HG03558 (cell line): Measurements from ENCODE around the gene PLIN4.
A peak's percentile ranks its signal among the peaks of the same experiment; 100 is the strongest.

Experiments
- ATAC-seq: cut with Tn5 transposase; IDR thresholded peaks from one replicate; pipeline ENCODE4 v1.9.1; 2021; ENCODE audit warnings: moderate number of reproducible peaks; ENCODE audit not compliant: unreplicated experiment; ENCODE audit errors: extremely low read depth

PLIN4 gene

GRCh38 chr19:4495471-4495870, 22.8 kb downstream of the PLIN4 start:
- no peak for ATAC-seq

- no peak for ATAC-seq
Measured at GRCh38 chr19:4494691-4495064, 23.6 kb downstream of the PLIN4 start.

GRCh38 chr19:4493929-4494690, 24.2 kb downstream of the PLIN4 start:
- no peak for ATAC-seq

DNA sequence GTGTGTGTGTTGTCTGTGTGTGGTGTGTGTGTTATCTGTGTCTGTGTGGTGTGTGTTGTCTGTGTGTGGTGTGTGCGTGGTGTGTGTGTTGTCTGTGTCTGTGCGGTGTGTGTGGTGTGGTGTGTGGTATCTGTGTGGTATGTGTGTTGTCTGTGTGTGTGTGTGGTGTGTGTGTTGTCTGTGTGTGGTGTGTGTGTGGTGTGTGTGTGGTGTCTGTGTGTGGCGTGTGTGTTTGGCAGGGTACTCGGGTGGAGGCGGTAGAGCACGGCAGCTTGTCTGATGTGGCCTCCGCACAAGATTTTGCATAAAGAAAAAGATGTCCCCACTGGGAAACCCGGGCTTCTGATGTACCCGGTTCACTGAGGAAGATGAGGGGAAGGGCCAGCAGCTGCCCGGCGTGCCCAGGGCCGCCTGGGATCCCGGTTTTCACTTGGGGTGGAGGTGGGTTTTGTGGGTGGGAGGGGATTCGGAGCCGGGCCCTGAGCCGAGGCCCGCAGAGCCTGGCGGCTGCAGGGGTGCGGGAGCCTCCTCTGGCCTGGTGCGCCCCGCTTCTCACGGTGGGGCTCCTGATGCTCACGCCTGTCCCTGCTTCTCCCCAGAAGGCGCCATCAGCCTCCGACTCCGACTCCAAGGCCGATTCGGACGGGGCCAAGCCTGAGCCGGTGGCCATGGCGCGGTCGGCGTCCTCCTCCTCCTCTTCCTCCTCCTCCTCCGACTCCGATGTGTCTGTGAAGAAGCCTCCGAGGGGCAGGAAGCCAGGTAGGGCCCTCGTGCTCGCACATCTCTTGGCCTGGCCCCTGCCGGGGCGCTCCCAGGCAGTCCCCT, 25.0 kb downstream of the PLIN4 start:
- no peak for ATAC-seq

DNA sequence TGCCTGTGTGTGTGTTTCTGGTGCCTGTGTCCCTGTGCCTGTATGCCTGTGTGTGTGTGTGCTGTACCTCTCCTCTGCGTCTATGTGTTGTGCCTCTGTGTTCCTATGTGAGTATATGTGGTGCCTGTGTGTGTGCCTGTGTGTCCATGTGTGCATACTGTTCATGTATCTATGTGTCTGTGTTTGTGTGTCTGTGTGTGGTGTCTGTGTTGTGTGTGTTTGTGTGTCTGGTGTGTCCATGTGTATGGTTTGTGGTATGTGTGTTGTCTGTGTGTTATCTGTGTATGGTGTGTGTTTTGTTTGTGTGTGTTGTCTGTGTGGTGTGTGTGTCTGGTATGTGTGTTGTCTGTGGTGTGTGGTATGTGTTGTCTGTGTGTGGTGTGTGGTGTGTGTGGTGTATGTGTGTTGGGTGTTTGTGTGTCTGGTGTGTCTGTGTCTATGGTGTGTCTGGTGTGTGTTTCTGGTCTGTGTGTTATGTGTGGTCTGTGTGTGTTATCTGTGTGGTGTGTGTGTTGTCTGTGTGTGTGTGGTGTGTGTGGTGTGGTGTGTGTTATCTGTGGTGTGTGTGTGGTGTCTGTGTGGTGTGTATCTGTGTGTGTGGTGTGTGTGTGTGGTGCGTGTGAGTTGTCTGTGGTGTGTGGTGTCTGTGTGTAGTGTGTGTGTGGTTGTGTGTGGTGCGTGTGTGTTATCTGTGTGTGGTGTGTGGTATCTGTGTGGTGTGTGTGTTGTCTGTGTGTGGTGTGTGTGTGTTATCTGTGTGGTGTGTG, 25.8 kb downstream of the PLIN4 start:
- ATAC-seq, result no peak

- no peak for ATAC-seq
Measured at GRCh38 chr19:4491446-4491845, 26.8 kb downstream of the PLIN4 start.

DNA sequence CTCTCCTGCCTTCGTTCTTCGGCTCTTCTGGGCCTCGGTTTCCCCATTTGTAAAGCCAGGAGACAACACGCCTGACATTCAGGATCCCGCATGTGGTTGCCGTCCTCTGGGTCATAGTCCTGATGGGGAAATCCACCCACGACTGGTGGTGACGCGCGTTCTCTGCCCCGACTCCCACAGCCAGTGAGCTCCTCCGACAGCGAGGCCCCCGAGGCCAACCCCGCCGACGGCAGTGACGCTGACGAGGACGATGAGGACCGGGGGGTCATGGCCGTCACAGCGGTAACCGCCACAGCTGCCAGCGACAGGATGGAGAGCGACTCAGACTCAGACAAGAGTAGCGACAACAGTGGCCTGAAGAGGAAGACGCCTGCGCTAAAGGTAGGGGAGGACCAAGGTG, 29.8 kb downstream of the PLIN4 start:
- no peak for ATAC-seq

DNA sequence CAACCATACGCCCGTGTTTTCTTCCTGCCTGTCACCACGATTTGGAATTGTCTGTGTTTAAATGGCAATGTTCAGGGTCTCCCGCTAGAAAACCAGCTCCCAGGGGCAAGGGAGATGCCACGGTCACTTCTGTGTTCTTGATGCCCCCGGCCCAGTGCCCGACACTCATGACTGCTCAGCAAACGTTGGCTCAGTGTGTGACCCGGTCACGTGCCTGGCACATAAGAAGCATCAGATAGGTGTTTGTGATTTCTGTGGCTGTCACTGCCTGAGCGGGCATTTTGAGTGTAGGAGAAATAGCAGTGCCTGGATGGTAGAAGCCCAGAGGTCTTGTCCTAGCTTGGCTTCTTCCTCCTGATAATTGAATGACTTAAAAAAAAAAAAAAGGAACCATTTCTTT, 30.7 kb downstream of the PLIN4 start:
- ATAC-seq, result no peak

GRCh38 chr19:4483385-4483784, 34.9 kb downstream of the PLIN4 start:
- ATAC-seq, result no peak

DNA sequence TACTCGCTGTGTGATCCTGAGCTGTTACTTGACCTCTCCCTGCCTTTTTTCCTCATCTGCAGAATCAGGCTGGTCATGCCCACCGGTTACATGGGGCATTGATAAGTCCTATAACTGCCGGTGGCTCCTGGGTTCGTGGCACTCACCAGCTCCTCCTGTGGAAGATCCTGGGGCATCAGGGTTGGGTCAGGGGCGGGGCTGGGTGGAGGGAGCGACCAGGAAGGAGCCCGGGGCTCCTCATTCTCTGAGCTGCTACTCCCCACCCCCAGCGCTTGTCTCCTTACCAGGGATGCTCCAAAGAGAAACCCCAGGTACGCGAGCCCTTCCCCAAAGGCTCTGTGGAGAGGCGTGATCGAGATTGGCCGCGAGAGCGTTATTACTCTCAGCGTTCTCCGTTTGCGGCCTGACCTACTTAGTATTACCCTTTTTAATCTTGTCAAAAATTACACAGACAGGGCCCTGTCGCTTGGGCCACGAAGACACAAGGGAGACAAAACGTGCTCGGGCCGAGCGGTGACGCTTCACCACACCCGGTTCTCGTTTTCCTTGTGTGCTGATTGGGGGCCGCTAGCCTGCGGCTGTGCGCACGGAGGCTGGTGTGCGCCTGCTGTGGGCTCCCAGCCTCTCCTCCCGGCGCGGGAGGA, 35.4 kb downstream of the PLIN4 start:
- no peak for ATAC-seq

DNA sequence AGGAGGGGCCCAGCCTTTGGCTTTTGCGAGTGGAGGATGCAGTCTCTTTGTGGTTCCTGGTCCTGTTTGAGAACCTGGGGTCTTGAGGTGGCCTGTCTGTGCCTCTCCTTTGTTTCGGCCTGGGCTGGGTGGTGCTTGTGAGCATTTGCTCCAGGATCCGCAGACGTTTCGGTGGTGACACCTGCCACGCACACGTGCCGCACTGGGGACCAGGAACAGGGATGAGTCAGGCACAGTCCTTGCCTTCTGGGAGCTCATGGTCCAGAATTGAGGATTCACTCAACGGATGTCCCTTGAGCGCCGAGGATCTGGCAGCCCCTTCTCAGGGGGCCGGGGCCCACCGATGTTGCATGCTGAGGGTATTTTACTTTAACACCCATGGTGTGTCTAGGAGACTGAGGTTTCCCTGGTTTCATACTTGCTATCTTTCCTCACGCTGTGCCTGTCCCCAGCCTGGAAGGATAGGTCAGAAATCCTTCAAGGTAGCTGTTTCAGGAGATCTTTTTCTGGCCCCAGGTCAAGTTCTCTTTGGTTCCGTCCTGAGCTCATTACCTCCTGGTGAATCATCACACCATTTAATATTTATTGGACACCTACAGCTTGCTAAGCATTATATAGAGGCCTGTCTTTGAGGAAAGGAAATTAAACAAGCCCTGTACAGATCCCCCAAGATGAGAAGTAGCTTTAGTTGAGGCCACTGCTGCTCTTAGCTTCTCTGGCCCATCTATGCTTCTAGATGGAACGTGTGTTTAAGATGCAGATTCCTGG, 41.1 kb downstream of the PLIN4 start:
- ATAC-seq, result no peak

DNA sequence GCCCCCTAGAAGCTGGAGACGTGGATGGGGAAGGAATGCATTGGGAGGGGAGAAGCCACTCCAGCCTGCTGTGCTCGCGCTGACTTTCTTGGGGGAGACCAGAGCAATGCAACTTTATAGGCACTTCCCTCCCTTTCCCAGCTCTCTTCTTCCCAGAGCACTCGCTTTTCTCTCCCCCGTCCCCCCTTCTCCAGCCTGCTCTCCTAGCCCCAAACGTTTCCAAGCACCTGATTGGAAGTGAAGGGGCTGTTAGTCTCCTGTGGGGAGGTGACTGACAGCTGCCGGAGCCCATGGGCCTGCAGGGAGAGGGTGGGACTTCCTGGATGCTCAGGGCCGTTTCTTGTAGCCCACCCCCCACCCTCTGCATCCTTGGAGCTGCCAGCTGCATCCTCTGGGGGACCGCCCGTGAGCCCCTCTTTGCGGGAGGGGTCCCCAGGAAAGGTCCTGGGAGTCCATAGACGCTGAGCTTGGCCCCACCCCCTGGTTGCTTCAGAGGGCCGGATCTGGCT, 43.7 kb downstream of the PLIN4 start:
- no peak for ATAC-seq

DNA sequence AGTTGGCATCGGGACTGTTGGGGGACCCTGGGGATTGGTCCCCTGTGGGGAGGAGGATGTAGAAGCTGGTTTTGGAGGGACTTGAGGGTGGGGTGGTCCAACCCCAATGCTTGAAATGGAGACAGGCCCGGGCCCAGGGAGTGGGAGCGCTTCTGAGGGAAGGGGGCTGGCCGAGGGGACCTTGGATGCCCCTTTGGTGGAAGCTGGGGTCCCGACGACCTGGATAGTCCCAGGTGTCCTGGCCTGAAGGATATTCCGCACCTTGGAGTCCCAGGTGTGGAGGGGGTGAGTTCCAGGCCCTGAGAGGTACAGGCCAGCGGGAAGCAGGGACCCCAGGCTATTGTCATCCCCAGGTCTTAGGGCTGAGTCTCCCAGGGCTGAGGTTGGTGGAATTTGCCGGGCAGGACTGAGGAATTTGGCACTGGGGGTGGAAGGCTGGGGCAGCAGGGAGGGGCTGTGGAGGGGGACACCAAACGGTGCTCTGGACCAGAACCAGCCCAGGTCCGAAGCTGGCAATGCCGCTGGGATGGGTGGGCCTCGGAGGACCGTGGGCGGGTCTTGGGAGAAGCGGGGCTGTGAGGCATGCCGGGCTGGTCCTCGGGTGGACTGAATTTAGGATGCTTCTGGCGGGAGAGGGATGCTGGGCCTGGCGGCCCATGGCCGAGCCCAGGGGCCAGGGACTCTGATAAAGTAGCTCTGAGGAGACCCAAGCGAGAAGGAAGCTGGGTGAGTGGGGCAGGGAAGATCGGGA, 44.3 kb downstream of the PLIN4 start:
- no peak for ATAC-seq

DNA sequence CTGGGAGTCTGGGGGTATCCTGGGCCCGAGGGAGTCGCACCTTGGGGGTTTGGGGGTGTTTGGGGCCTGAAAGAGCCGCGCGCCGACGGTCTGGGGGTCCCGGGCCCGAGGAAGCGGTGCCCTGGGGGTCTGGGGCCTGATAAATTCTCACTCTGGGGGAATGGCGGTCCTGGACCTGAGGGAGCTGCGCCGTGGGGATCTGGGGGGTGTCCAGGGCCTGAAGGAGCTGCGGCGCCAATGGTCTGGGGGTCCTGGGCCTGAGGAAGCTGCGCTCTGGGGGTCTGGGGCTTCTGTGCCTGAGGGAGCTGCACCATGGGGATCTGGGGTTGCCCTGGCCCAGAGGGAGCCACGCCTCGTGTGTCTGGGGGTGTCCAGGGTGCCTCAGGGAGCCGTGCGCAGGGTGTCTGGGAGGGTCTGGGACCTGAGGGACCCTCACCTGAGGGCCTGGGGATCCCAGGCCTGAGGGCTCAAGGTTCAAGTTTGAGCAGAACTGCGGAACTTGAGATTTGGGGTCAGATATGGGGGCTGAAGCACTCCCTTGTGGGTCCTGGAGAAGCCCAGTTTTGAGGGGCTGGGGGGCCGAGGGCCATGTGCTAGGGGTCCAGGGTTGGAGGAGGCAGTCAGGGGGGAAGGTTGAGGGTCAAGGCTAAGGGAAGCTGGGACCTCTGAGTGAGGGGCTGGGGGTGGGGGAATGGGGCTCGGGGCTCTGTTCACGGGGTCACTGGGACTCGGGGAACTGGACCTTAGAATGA, 45.1 kb downstream of the PLIN4 start:
- no peak for ATAC-seq

- ATAC-seq, result no peak
Measured at GRCh38 chr19:4472174-4472974, 45.9 kb downstream of the PLIN4 start, which contains the start of gene HDGFL2. Gene HDGFL2 (plus strand): TSS chr19:4472297. CDS start chr19:4472351, 54 bp downstream.

- peak; percentile 74 for ATAC-seq
Measured at GRCh38 chr19:4471403-4472173, 46.7 kb downstream of the PLIN4 start.

DNA sequence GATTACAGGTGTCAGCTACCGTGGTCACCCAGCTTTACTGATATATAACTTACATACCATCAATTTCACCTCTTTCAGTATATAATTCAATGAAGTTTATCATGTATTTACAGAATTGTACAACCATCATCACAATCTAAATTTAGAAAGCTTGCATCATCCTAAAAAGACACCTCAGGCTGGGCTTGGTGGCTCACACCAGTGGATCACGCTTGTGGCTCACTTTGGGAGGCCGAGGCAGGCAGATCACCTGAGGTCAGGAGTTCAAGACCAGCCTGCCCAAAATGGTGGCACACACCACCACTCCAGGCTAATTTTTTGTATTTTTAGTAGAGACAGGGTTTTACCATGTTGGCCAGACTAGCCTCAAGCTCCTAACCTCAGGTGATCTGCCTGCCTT, 50.5 kb downstream of the PLIN4 start:
- ATAC-seq, result no peak
